Activated CD4-positive, alpha-beta T cell treated with anti-CD3 and anti-CD28 coated beads for 48 hours (primary cell): ENCODE data around the gene DGKE.

ENCODE experiments used
- DNase-seq: peaks from one replicate; pipeline ENCODE4 v3.0.0-alpha.2; 2020

The DGKE gene

GRCh38 chr17:56918916-56919315 lies 85.0 kb downstream of the DGKE start:
- no peak for DNase-seq
